Measurements from ENCODE around the gene F7.

DNA sequence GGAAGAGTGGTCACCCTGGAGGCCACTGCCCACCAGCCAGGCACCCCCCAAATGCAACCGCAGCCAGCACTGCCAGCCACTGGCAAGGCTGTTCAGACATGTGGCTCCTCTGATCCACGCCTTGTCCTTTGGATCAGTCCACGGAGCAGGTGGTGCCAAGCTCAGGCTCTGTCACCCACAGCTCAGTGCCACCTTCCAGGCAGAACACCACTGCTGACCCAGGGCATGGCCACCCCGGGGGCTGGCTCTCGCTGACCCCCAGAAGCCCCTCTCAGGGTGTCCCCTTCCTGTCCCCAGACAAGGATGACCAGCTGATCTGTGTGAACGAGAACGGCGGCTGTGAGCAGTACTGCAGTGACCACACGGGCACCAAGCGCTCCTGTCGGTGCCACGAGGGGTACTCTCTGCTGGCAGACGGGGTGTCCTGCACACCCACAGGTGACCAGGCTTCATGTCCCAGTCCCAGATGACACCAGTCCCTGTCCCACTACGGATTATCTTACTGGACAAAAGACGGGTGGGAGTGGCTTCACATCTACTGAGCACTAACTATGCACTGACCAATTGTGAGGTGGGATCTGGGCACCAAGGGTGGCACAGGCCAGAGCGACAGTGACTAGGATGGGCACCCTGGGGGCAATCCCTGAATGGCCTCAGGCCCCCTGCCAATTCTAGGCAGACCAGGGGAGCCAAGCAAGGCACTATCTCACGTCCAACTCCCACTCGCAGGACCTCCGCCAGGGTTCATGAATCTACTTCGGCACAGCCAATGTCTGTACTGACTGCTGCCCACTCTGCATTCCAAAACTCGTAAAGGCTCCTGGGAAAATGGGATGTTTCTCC lies 10.0 kb downstream of the F7 start:
- TF ChIP-seq, protein P1, sequence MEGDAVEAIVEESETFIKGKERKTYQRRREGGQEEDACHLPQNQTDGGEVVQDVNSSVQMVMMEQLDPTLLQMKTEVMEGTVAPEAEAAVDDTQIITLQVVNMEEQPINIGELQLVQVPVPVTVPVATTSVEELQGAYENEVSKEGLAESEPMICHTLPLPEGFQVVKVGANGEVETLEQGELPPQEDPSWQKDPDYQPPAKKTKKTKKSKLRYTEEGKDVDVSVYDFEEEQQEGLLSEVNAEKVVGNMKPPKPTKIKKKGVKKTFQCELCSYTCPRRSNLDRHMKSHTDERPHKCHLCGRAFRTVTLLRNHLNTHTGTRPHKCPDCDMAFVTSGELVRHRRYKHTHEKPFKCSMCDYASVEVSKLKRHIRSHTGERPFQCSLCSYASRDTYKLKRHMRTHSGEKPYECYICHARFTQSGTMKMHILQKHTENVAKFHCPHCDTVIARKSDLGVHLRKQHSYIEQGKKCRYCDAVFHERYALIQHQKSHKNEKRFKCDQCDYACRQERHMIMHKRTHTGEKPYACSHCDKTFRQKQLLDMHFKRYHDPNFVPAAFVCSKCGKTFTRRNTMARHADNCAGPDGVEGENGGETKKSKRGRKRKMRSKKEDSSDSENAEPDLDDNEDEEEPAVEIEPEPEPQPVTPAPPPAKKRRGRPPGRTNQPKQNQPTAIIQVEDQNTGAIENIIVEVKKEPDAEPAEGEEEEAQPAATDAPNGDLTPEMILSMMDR (IDR thresholded peaks at IDR 0.05), result no peak
- TF ChIP-seq TCF7L2 (IDR thresholded peaks at IDR 0.05; ENCODE audit: low read depth, low read length) (no peak), POLR2AphosphoS5 (IDR thresholded peaks at IDR 0.05; ENCODE audit: low read depth, low read length) (no peak)

Measured in Panc1 (cell line).